ENCODE results near the gene ATP2A3. TPM values are rescaled to one million over a fixed set of nuclear protein-coding genes. Genes with fewer than 3 reads are reported as not detected.

Gene ATP2A3
- total RNA-seq, 1 donor from 2014 or later, result 1.6 TPM

DNA sequence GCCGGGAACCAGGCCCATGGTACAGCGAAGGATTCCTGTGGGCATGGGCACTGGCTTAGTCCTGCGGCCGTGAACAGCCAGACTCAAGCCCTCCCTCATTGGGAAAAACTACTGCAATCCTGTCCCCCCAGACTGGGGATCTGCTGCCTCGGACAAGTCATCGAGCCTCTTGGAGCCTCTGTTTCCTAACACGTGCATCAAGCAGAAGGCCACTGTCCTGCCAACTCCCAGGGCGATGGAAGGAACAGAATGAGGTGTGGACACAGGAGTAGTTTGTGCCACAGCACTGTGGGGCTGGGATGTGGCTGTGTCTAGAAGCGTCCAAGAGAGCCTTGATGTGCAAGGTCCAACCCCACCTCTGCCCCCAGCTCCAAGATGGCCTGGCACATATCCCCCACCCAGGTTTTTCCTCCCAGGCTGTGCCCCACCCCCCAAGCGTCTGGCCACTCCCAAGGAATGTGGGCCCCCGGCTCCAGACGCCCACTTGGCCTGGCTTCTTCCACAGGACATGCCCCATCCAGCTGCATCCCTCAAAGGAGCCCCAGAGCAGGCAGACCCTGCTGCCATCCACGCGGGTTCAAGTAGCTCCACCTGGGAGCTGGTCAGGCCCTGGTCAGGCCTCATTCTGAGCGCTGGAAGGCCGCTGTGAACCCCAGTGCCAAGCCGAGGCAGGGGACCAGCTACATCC, 74.8 kb downstream of the ATP2A3 start:
- DNase-seq (ENCODE audit: low read depth, low spot score), result no peak
- peaks cover 25% of the 10 kb centered on the region for H3K27me3 Mint-ChIP-seq (ENCODE audit: low read depth)
- H3K4me3 Mint-ChIP-seq, result no peak overlapping the region
- H3K9me3 Mint-ChIP-seq, result no peaks in the 10 kb centered on the region
- TF ChIP-seq, protein P1, sequence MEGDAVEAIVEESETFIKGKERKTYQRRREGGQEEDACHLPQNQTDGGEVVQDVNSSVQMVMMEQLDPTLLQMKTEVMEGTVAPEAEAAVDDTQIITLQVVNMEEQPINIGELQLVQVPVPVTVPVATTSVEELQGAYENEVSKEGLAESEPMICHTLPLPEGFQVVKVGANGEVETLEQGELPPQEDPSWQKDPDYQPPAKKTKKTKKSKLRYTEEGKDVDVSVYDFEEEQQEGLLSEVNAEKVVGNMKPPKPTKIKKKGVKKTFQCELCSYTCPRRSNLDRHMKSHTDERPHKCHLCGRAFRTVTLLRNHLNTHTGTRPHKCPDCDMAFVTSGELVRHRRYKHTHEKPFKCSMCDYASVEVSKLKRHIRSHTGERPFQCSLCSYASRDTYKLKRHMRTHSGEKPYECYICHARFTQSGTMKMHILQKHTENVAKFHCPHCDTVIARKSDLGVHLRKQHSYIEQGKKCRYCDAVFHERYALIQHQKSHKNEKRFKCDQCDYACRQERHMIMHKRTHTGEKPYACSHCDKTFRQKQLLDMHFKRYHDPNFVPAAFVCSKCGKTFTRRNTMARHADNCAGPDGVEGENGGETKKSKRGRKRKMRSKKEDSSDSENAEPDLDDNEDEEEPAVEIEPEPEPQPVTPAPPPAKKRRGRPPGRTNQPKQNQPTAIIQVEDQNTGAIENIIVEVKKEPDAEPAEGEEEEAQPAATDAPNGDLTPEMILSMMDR (conservative IDR thresholded peaks at IDR 0.05), result no peak
- H3K36me3 Mint-ChIP-seq (ENCODE audit: low read depth), result no peaks in the 10 kb centered on the region
- H3K27ac Mint-ChIP-seq (ENCODE audit: unreplicated experiment), result no peak overlapping the region
- peaks cover 26% of the 10 kb centered on the region for H3K4me1 Mint-ChIP-seq

DNA sequence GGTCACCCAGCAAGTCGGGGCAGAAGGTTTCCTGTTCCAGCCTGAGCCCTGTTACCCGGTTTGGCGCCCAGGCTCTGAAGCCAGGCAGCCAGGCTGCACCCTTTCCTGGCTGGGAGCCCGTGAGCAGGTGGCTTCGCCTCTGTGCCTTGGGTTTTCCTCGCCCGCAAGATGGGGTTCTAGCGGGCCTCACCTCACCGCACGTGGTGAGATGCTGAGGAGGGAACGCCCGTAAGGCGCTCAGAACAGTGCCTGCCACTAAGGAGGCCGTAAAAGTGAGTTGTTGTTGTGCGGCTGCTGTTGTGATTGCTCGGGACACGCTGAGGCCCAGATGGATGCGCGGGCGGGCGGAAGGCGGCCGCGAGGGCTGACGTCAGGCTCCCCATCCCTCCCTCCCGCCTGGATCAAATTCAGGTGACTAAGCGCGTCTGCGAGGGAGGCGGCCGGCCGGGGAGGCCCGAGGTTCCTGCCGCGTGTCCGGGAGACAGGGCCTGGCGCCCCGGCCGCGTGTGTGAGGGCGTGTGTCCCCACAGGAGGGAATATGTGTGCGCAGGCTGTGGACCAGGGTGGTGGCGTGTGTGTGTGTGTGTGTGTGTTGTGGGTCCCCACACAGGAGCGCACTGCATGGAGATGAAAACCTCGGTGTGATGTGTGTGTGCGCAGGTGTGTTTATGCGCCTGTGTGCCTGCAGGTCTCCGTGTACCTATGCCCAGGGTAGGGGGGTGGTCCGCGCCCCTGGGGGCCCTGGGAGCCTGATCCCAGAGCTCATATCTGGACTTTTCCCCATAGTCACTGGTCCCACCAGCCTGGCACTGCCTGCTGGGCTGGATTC, 75.7 kb downstream of the ATP2A3 start:
- Mint-ChIP-seq H3K27ac (ENCODE audit: unreplicated experiment) (no peak overlapping the region), H3K9me3 (no peaks in the 10 kb centered on the region), H3K27me3 (ENCODE audit: low read depth) (peaks cover 23% of the 10 kb centered on the region), H3K4me3 (peak overlapping the region; percentile 31), H3K4me1 (peaks cover 18% of the 10 kb centered on the region), H3K36me3 (ENCODE audit: low read depth) (no peaks in the 10 kb centered on the region)
- TF ChIP-seq, protein P1 (conservative IDR thresholded peaks at IDR 0.05), result no peak
- no peak for DNase-seq (ENCODE audit: low read depth, low spot score)

DNA sequence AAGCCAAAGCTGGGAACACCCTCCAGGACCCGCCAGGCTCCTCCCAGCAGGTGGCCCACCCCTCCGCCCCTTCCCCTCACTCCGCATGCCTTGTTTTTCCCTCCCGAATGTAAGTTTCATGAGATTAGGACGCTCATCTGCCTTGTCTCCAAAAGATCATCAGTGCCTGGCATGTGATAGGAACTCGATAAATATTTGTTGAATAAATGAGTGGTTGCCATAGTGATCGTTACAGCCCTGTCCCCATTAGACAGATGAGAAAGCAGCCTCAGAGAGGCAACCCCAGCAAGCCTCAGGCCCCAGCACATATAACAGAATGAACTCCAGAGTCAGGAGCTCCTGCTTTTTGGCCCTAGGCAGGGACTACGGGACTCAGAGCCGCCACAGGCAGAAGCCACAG, 76.4 kb downstream of the ATP2A3 start:
- no peak overlapping the region for H3K4me3 Mint-ChIP-seq
- H3K27me3 Mint-ChIP-seq (ENCODE audit: low read depth), result peaks cover 22% of the 10 kb centered on the region
- DNase-seq (ENCODE audit: low read depth, low spot score), result no peak
- no peaks in the 10 kb centered on the region for H3K9me3 Mint-ChIP-seq
- peaks cover 15% of the 10 kb centered on the region for H3K4me1 Mint-ChIP-seq
- TF ChIP-seq, protein P1 (conservative IDR thresholded peaks at IDR 0.05), result no peak
- no peak overlapping the region for H3K27ac Mint-ChIP-seq (ENCODE audit: unreplicated experiment)
- H3K36me3 Mint-ChIP-seq (ENCODE audit: low read depth), result no peaks in the 10 kb centered on the region

DNA sequence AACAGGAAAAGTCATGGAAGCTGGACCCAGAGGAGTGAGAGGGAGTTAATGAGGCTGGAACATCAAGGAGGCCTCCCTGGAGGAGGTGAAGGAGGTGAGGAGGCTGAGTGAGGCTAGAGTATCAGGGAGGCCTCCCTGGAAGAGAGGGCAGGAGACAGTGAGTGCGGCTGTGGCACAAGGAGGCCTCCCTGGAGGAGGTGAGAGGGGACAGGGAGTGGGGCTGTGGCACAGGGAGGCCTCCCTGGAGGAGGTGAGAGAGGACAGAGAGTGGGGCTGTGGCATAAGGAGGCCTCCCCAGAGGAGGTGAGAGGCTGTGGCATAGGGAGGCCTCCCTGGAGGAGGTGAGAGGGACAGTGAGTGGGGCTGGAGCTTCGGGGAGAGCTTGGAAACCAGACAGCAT, 76.8 kb downstream of the ATP2A3 start:
- H3K9me3 Mint-ChIP-seq, result no peaks in the 10 kb centered on the region
- H3K36me3 Mint-ChIP-seq (ENCODE audit: low read depth), result no peaks in the 10 kb centered on the region
- peaks cover 15% of the 10 kb centered on the region for H3K4me1 Mint-ChIP-seq
- DNase-seq (ENCODE audit: low read depth, low spot score), result no peak
- TF ChIP-seq, protein P1 (conservative IDR thresholded peaks at IDR 0.05), result no peak
- peak overlapping the region; percentile 8 for H3K27ac Mint-ChIP-seq (ENCODE audit: unreplicated experiment)
- H3K4me3 Mint-ChIP-seq, result peak overlapping the region; percentile 23
- H3K27me3 Mint-ChIP-seq (ENCODE audit: low read depth), result peaks cover 22% of the 10 kb centered on the region

DNA sequence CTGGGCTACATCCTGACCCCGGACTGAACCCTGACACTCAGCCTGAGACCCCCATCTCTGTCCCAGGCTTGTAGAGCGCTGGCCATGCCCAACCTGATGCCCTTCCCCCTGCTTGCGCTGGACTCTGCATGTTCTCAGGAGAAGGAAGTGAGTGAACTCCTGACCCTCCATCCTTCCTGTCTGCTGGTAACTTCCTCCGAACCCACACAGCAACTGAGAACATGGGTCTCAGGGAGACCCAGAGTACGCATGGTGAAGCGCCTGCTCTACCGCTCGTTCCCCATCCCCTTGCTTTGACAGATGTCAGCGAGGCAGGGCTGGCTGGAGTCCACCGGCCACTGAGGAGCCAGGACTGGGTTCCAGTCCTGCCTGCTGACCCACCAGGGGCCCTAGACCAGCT, 77.5 kb downstream of the ATP2A3 start:
- H3K9me3 Mint-ChIP-seq, result no peaks in the 10 kb centered on the region
- TF ChIP-seq, protein P1 (conservative IDR thresholded peaks at IDR 0.05), result no peak

More for the DNA sequence above, 77.5 kb downstream of the ATP2A3 start:
- no peak overlapping the region for H3K27ac Mint-ChIP-seq (ENCODE audit: unreplicated experiment)
- H3K27me3 Mint-ChIP-seq (ENCODE audit: low read depth), result peaks cover 19% of the 10 kb centered on the region
- H3K4me3 Mint-ChIP-seq, result no peak overlapping the region
- H3K36me3 Mint-ChIP-seq (ENCODE audit: low read depth), result no peaks in the 10 kb centered on the region
- peaks cover 14% of the 10 kb centered on the region for H3K4me1 Mint-ChIP-seq
- no peak for DNase-seq (ENCODE audit: low read depth, low spot score)

Measured in neural crest cell (in vitro differentiated cells).